Dedifferentiated amniotic fluid mesenchymal stem cell (primary cell): ENCODE data around the gene EPHA1.
A peak's percentile ranks its signal among the peaks of the same experiment; 100 is the strongest.

ENCODE experiments used
- DNase-seq: peaks from one replicate; pipeline ENCODE4 v3.0.0-alpha.2; 2016; ENCODE audit errors: extremely low spot score

Gene EPHA1

GRCh38 chr7:143408686-143409561 lies at the start of gene EPHA1:
TSS of gene EPHA1 (minus strand) at chr7:143408856. CDS start at chr7:143408805, 51 bp downstream.
- no peak for DNase-seq

- peak; percentile 61 for DNase-seq
Observed at GRCh38 chr7:143458263-143458662, 49.6 kb upstream of the EPHA1 start.

GRCh38 chr7:143456992-143457793 lies 48.5 kb upstream of the EPHA1 start:
- peak; percentile 28 for DNase-seq

GRCh38 chr7:143455942-143456341 lies 47.3 kb upstream of the EPHA1 start:
- DNase-seq: no peak

GRCh38 chr7:143455491-143455890 lies 46.8 kb upstream of the EPHA1 start:
- no peak for DNase-seq

- DNase-seq: no peak
Observed at GRCh38 chr7:143454091-143454680, 45.5 kb upstream of the EPHA1 start.

- no peak for DNase-seq
Observed at GRCh38 chr7:143452495-143452894, 43.8 kb upstream of the EPHA1 start.

- DNase-seq: no peak
Observed at GRCh38 chr7:143451746-143452145, 43.1 kb upstream of the EPHA1 start.

- no peak for DNase-seq
Observed at GRCh38 chr7:143451122-143451521, 42.5 kb upstream of the EPHA1 start.

- DNase-seq: no peak
Observed at GRCh38 chr7:143449793-143450192, 41.1 kb upstream of the EPHA1 start.

- no peak for DNase-seq
Observed at GRCh38 chr7:143448429-143448828, 39.8 kb upstream of the EPHA1 start.

GRCh38 chr7:143447466-143447865 lies 38.8 kb upstream of the EPHA1 start:
- DNase-seq: no peak

- no peak for DNase-seq
Observed at GRCh38 chr7:143444785-143445184, 36.1 kb upstream of the EPHA1 start.

GRCh38 chr7:143444063-143444782 lies 35.6 kb upstream of the EPHA1 start:
- no peak for DNase-seq

- DNase-seq: no peak
Observed at GRCh38 chr7:143443153-143443552, 34.5 kb upstream of the EPHA1 start, which contains the start of gene TAS2R60. TSS of gene TAS2R60 (plus strand) at chr7:143443453. CDS start at chr7:143443453, 0 bp downstream.

- no peak for DNase-seq
Observed at GRCh38 chr7:143439866-143440265, 31.2 kb upstream of the EPHA1 start.

- DNase-seq: no peak
Observed at GRCh38 chr7:143437578-143437977, 28.9 kb upstream of the EPHA1 start.

GRCh38 chr7:143436325-143436946 lies 27.8 kb upstream of the EPHA1 start:
- no peak for DNase-seq

GRCh38 chr7:143435266-143435665 lies 26.6 kb upstream of the EPHA1 start:
- no peak for DNase-seq

- DNase-seq: no peak
Observed at GRCh38 chr7:143434660-143435059, 26.0 kb upstream of the EPHA1 start.

- DNase-seq: no peak
Observed at GRCh38 chr7:143433759-143434158, 25.1 kb upstream of the EPHA1 start.
